Measurements from ENCODE around the gene CES2. TPM values are rescaled to one million over a fixed set of nuclear protein-coding genes. Genes with fewer than 3 reads are reported as not detected.
A peak's percentile ranks its signal among the peaks of the same experiment; 100 is the strongest.

CES2 gene
- total and polyA plus RNA-seq, 9 of the 15 experiments (the other 6 are each of a cell fraction or from before 2014, with no cell fraction given), result 2.2 to 37.9 (median 24.4) TPM

GRCh38 chr16:66959704-66960161 is 24.4 kb downstream of the CES2 start:
- no peak overlapping the region for H3K4me2 ChIP-seq (ENCODE audit: insufficient read depth, low read length)
- no peak overlapping the region for H3K4me3 ChIP-seq
- peaks cover 0 to 8% of the 10 kb centered on the region in 2 experiments; a peak in 2 of 5 replicates for H3K27me3 ChIP-seq (ENCODE audit: control insufficient read depth in 2 of 2, insufficient read depth in 2 of 2, low read length in 2 of 2)
- ATAC-seq (no peak), FAIRE-seq (no peak), DNase-seq (ENCODE audit: extremely low read depth in 1 of 4, low spot score in 3 of 4) (no peak)
- H3K9me3 ChIP-seq (replicated peaks; ENCODE audit: control insufficient read depth, insufficient read depth, low read depth, low read length), result no peaks in the 10 kb centered on the region
- H3K27ac ChIP-seq (ENCODE audit: extremely low read depth, low read depth, low read length), result no peak overlapping the region
- H3K79me2 ChIP-seq (ENCODE audit: control insufficient read depth, insufficient read depth, low read length), result no peaks in the 10 kb centered on the region
- no peaks in the 10 kb centered on the region for H4K20me1 ChIP-seq (replicated peaks; ENCODE audit: control insufficient read depth, insufficient read depth, low read length)
- H3K9me1 ChIP-seq (ENCODE audit: control insufficient read depth, insufficient read depth, low read length), result no peaks in the 10 kb centered on the region
- BruUV-seq (replicated peaks), result no TSS peak
- TF ChIP-seq NR0B1 (IDR thresholded peaks at IDR 0.05; ENCODE audit: partially characterized antibody) (no peak), MYNN (IDR thresholded peaks at IDR 0.05) (no peak), MYNN (CRISPR knock-in tag; IDR thresholded peaks at IDR 0.05) (no peak), UBTF (IDR thresholded peaks at IDR 0.05; ENCODE audit: borderline replicate concordance in 1 of 2, low read depth in 2 of 2, low read length in 2 of 2) (no peak)
- H3K4me1 ChIP-seq (replicated peaks in 1 of 2; ENCODE audit: control insufficient read depth in 2 of 2, insufficient read depth in 2 of 2, low read length in 2 of 2), result peaks cover 0 to 7% of the 10 kb centered on the region in 2 experiments; a peak in 3 of 5 replicates
- H2AFZ ChIP-seq (ENCODE audit: low read depth, low read length), result no peak overlapping the region
- CTCF ChIA-PET (ENCODE audit: low intra/inter-chr PET ratio), result interaction anchor here (1.4 kb wide), 1 partner anchor 17 kb away, joined by 3 read pairs; no protein-coding TSS in a partner anchor
- intact Hi-C loops (cut with micrococcal nuclease) (loop anchor here (10.0 kb wide), 2 partner anchors 225 to 505 kb away; partner anchors contain the start of gene MATCAP1), in situ Hi-C loops (cut with MboI) (loop anchor here (25.0 kb wide), 2 partner anchors 203 to 453 kb away; partner anchors contain the start of genes B3GNT9, FBXL8, HSF4 and NOL3)
- H3K9ac ChIP-seq (ENCODE audit: insufficient read depth in 1 of 2, low read depth in 2 of 2, low read length in 2 of 2), result peak overlapping the region in 1 of 2 experiments; percentile 59; a peak in 2 of 4 replicates
- POLR2A ChIA-PET, result interaction anchor here (1.1 kb wide), 1 partner anchor 300 kb away, joined by 3 read pairs; no protein-coding TSS in a partner anchor
- no peaks in the 10 kb centered on the region for H3K36me3 ChIP-seq (ENCODE audit: control insufficient read depth, insufficient read depth, low read length)
- WGBS (ENCODE audit: insufficient coverage, low coverage, missing lambda C conversion rate), result 50% methylated on average over 5 of the region's 5 CpGs
